Liver (tissue), 9 donors: ENCODE measurements around the gene CASP8AP2. TPM values are rescaled to one million over a fixed set of nuclear protein-coding genes. Genes with fewer than 3 reads are reported as not detected.

Experiments
- DNase-seq: peaks from one replicate; pipeline ENCODE4 v3.0.0-alpha.2; 2017; ENCODE audit warnings: low spot score
- H3K27ac ChIP-seq, 2 donors: one replicate each; pipeline ENCODE4 v1.7.0; 2013; ENCODE audit warnings: inconsistent platforms in 2 of 2, low read length in 2 of 2, control low read depth in 1 of 2, low read depth in 1 of 2, mild to moderate bottlenecking in 1 of 2
- H3K27me3 ChIP-seq, 4 donors: one replicate each; pipeline versions ENCODE4 v1.6.1 to v1.7.0; 2013; ENCODE audit warnings: low read length in 3 of 4, inconsistent platforms in 1 of 4, mild to moderate bottlenecking in 1 of 4, moderate library complexity in 1 of 4; ENCODE audit not compliant: control insufficient read depth in 4 of 4, insufficient read depth in 4 of 4
- H3K36me3 ChIP-seq, 4 donors: one replicate each; pipeline versions ENCODE4 v1.6.1 to v1.7.0; 2013; ENCODE audit warnings: low read length in 3 of 4, mild to moderate bottlenecking in 3 of 4, low read depth in 1 of 4, moderate library complexity in 1 of 4; ENCODE audit not compliant: control insufficient read depth in 4 of 4, insufficient read depth in 3 of 4
- H3K4me1 ChIP-seq, 4 donors: one replicate each; pipeline versions ENCODE4 v1.6.1 to v1.7.0; 2013; ENCODE audit warnings: low read length in 3 of 4, mild to moderate bottlenecking in 3 of 4, moderate library complexity in 1 of 4; ENCODE audit not compliant: control insufficient read depth in 4 of 4, insufficient read depth in 4 of 4
- H3K4me3 ChIP-seq, 3 donors: one replicate each; pipeline versions ENCODE4 v1.6.1 to v1.7.0; 2013; ENCODE audit warnings: low read length in 3 of 3, control low read depth in 1 of 3, low read depth in 1 of 3, mild to moderate bottlenecking in 1 of 3
- H3K9ac ChIP-seq, 2 donors: one replicate each; pipeline ENCODE4 v1.7.0; 2013; ENCODE audit warnings: low read length in 2 of 2, mild to moderate bottlenecking in 2 of 2, moderate library complexity in 2 of 2, control low read depth in 1 of 2, low read depth in 1 of 2
- H3K9me3 ChIP-seq, 4 donors: one replicate each; pipeline versions ENCODE4 v1.6.1 to v1.7.0; 2013; ENCODE audit warnings: low read length in 3 of 4; ENCODE audit not compliant: control insufficient read depth in 4 of 4
- EGR1 ChIP-seq, 2 donors: IDR thresholded peaks; 2 replicates each; pipeline ENCODE4 v1.6.1; 2016 to 2018; ENCODE audit warnings: antibody characterized with exemption in 2 of 2, low read depth in 2 of 2
- GABPA ChIP-seq, 2 donors: IDR thresholded peaks in 1 of 2; conservative IDR thresholded peaks in 1 of 2; 2 replicates each; pipeline ENCODE4 v1.6.1; 2016; ENCODE audit warnings: antibody characterized with exemption in 2 of 2, mild to moderate bottlenecking in 1 of 2, moderate library complexity in 1 of 2
- HNF4A ChIP-seq, 2 donors: conservative IDR thresholded peaks; 2 replicates each; pipeline ENCODE4 v1.6.1; 2016; ENCODE audit warnings: antibody characterized with exemption in 2 of 2, mild to moderate bottlenecking in 2 of 2
- JUND ChIP-seq, 2 donors: IDR thresholded peaks; 2 replicates each; pipeline ENCODE4 v1.6.1; 2016; ENCODE audit warnings: antibody characterized with exemption in 2 of 2
- NR2F2 ChIP-seq: IDR thresholded peaks from 2 replicates; pipeline ENCODE4 v1.6.1; 2016; ENCODE audit warnings: antibody characterized with exemption
- RAD21 ChIP-seq, 2 donors: IDR thresholded peaks; 2 replicates each; pipeline ENCODE4 v1.6.1; 2016; ENCODE audit warnings: antibody characterized with exemption in 2 of 2, mild to moderate bottlenecking in 2 of 2
- RXRA ChIP-seq, 2 donors: IDR thresholded peaks; 2 replicates each; pipeline ENCODE4 v1.6.1; 2017 to 2018; ENCODE audit warnings: antibody characterized with exemption in 2 of 2, mild to moderate bottlenecking in 1 of 2
- SP1 ChIP-seq: IDR thresholded peaks from 2 replicates; pipeline ENCODE4 v1.6.1; 2018; ENCODE audit warnings: antibody characterized with exemption, mild to moderate bottlenecking
- TAF1 ChIP-seq: conservative IDR thresholded peaks from 2 replicates; pipeline ENCODE4 v1.6.1; 2016; ENCODE audit warnings: antibody characterized with exemption, mild to moderate bottlenecking
- YY1 ChIP-seq: IDR thresholded peaks from 2 replicates; pipeline ENCODE4 v1.6.1; 2016; ENCODE audit warnings: antibody characterized with exemption, mild to moderate bottlenecking
- WGBS: extraction: QIAGEN DNeasy Blood & Tissue Kit; methylation state at CpG from one replicate; pipeline ENCODE4 v1.1.7; 2013; 5-methylcytosine and 5-hydroxymethylcytosine counted together
- polyA plus RNA-seq, 2 donors: library from polyadenylated mRNA; stranded (reverse) in 1 of 2; unstranded in 1 of 2; fragments of 200-250 nt in 1 of 2; fragments of >200 nt in 1 of 2; fragmentation: Nextera tagmentation in 1 of 2; extraction: Ambion mirVana in 1 of 2; gene quantifications; one replicate each; pipeline versions ENCODE4 v1.2.1 to v1.2.3, GENCODE V29; 2013 to 2015
- total RNA-seq, 2 donors: library from RNA; depleted of rRNA; stranded (reverse); fragments of >200 nt; gene quantifications; one replicate each; pipeline ENCODE4 v1.2.3, GENCODE V29; 2014
- TF ChIP-seq, protein P1 (sequence below): fragments of 150-350 bp; IDR thresholded peaks from 2 replicates; pipeline ENCODE4 v1.5.1; 2017; ENCODE audit warnings: improper control_type of control experiment, low read depth, low read length; ENCODE audit not compliant: missing input control
- TF ChIP-seq, protein P2 (sequence below): IDR thresholded peaks from 2 replicates; pipeline ENCODE4 v1.6.1; 2016; ENCODE audit warnings: antibody characterized with exemption
- TF ChIP-seq, protein P3 (sequence below): IDR thresholded peaks from 2 replicates; pipeline ENCODE4 v1.6.1; 2016; ENCODE audit warnings: antibody characterized with exemption, mild to moderate bottlenecking
- donor health status: healthy.
- donor health status: healthy.
- donor health status: healthy.
- donor health status: healthy.
- donor health status: healthy.

The CASP8AP2 gene
- total and polyA plus RNA-seq, 4 donors: 1.9 to 12.2 (median 7.1) TPM

DNA sequence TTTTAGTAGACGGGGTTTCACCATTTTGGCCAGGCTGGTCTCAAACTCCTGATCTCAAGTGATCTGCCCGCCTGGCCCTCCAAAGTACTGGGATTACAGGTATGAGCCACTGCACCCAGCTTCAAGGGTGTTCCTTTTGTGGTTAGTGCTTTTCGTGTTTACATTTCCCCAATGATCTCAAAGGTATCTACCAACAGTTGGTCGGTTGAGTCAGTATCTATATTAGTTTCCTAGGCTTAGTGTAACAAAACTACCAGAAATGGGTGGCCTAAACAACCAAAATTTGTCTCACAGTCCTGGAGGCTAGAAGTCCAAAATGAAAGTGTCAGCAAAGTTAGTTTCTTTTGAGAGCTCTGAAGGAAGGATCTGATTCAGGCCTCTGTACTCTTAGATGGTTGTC is 30.1 kb downstream of the CASP8AP2 start:
- no peaks in the 10 kb centered on the region for H3K4me1 ChIP-seq
- H3K9me3 ChIP-seq: no peaks in the 10 kb centered on the region
- peaks cover 11 to 46% (median 32%) of the 10 kb centered on the region in 4 donors for H3K36me3 ChIP-seq
- TF ChIP-seq, protein P1, sequence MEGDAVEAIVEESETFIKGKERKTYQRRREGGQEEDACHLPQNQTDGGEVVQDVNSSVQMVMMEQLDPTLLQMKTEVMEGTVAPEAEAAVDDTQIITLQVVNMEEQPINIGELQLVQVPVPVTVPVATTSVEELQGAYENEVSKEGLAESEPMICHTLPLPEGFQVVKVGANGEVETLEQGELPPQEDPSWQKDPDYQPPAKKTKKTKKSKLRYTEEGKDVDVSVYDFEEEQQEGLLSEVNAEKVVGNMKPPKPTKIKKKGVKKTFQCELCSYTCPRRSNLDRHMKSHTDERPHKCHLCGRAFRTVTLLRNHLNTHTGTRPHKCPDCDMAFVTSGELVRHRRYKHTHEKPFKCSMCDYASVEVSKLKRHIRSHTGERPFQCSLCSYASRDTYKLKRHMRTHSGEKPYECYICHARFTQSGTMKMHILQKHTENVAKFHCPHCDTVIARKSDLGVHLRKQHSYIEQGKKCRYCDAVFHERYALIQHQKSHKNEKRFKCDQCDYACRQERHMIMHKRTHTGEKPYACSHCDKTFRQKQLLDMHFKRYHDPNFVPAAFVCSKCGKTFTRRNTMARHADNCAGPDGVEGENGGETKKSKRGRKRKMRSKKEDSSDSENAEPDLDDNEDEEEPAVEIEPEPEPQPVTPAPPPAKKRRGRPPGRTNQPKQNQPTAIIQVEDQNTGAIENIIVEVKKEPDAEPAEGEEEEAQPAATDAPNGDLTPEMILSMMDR: no peak
- no peak for TF ChIP-seq RAD21 (IDR thresholded peaks at IDR 0.05)
- TF ChIP-seq TAF1: no peak
- TF ChIP-seq HNF4A (conservative IDR thresholded peaks at IDR 0.05): no peak
- TF ChIP-seq, protein P2, sequence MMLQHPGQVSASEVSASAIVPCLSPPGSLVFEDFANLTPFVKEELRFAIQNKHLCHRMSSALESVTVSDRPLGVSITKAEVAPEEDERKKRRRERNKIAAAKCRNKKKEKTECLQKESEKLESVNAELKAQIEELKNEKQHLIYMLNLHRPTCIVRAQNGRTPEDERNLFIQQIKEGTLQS: no peak
- TF ChIP-seq EGR1 (IDR thresholded peaks at IDR 0.05; ENCODE audit: low read depth in 2 of 2): no peak
- WGBS: 94% methylated on average over 4 of the region's 4 CpGs
- DNase-seq: no peak
- H3K27ac ChIP-seq: no peak overlapping the region
- no peaks in the 10 kb centered on the region for H3K27me3 ChIP-seq
- no peak overlapping the region for H3K4me3 ChIP-seq
- no peak overlapping the region for H3K9ac ChIP-seq

DNA sequence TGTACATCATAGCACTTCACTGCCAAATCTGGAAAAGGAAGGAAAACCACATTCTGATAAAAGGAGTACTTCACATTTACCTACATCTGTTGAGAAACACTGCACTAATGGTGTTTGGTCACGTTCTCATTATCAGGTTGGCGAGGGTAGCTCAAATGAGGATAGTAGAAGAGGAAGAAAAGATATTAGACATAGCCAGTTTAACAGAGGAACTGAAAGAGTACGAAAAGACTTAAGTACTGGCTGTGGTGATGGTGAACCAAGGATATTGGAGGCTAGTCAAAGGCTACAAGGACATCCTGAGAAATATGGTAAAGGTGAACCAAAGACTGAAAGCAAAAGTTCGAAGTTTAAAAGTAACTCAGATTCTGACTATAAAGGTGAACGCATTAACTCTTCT is 32.6 kb downstream of the CASP8AP2 start:
- no peak for TF ChIP-seq RXRA (IDR thresholded peaks at IDR 0.05)
- no peak for TF ChIP-seq TAF1
- no peak for TF ChIP-seq JUND (IDR thresholded peaks at IDR 0.05)
- TF ChIP-seq YY1: no peak
- TF ChIP-seq, protein P3, sequence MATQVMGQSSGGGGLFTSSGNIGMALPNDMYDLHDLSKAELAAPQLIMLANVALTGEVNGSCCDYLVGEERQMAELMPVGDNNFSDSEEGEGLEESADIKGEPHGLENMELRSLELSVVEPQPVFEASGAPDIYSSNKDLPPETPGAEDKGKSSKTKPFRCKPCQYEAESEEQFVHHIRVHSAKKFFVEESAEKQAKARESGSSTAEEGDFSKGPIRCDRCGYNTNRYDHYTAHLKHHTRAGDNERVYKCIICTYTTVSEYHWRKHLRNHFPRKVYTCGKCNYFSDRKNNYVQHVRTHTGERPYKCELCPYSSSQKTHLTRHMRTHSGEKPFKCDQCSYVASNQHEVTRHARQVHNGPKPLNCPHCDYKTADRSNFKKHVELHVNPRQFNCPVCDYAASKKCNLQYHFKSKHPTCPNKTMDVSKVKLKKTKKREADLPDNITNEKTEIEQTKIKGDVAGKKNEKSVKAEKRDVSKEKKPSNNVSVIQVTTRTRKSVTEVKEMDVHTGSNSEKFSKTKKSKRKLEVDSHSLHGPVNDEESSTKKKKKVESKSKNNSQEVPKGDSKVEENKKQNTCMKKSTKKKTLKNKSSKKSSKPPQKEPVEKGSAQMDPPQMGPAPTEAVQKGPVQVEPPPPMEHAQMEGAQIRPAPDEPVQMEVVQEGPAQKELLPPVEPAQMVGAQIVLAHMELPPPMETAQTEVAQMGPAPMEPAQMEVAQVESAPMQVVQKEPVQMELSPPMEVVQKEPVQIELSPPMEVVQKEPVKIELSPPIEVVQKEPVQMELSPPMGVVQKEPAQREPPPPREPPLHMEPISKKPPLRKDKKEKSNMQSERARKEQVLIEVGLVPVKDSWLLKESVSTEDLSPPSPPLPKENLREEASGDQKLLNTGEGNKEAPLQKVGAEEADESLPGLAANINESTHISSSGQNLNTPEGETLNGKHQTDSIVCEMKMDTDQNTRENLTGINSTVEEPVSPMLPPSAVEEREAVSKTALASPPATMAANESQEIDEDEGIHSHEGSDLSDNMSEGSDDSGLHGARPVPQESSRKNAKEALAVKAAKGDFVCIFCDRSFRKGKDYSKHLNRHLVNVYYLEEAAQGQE: no peak
- TF ChIP-seq SP1: no peak
- TF ChIP-seq GABPA (IDR thresholded peaks at IDR 0.05 in 1 of 2, conservative IDR thresholded peaks at IDR 0.05 in 1 of 2): no peak
- no peak for TF ChIP-seq RAD21 (IDR thresholded peaks at IDR 0.05)
- no peak for TF ChIP-seq HNF4A (conservative IDR thresholded peaks at IDR 0.05)
- Histone ChIP-seq H3K9ac (no peak overlapping the region), H3K36me3 (peaks cover 8 to 44% (median 29%) of the 10 kb centered on the region in 4 donors), H3K27ac (no peak overlapping the region), H3K4me3 (no peak overlapping the region), H3K9me3 (no peaks in the 10 kb centered on the region), H3K27me3 (no peaks in the 10 kb centered on the region), H3K4me1 (no peaks in the 10 kb centered on the region)
- 93% methylated on average over 5 of the region's 5 CpGs for WGBS
- DNase-seq: no peak

DNA sequence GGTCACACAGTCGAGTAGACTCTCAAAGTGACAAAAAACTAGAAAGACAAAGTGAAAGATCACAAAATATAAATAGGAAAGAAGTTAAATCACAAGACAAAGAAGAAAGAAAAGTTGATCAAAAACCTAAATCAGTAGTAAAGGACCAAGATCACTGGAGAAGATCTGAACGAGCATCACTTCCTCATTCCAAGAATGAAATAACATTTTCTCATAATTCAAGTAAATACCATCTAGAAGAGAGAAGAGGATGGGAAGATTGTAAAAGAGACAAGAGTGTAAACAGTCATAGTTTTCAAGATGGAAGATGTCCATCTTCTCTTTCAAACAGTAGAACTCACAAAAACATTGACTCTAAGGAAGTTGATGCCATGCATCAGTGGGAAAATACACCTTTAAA is 33.0 kb downstream of the CASP8AP2 start:
- WGBS: 90% methylated on average over 2 of the region's 2 CpGs

More for the DNA sequence above, 33.0 kb downstream of the CASP8AP2 start:
- TF ChIP-seq NR2F2: no peak
- Histone ChIP-seq H3K27me3 (no peaks in the 10 kb centered on the region), H3K27ac (no peak overlapping the region), H3K9me3 (no peaks in the 10 kb centered on the region), H3K36me3 (peaks cover 7 to 46% (median 29%) of the 10 kb centered on the region in 4 donors), H3K4me1 (no peaks in the 10 kb centered on the region), H3K9ac (no peak overlapping the region), H3K4me3 (no peak overlapping the region)
- no peak for DNase-seq
